DMS53 treated with DMSO at 0.1 percent for 48 hours (cell line): ENCODE measurements around the gene FNDC10.
"Not testable (repeated sequence)": the region's sequence is repeated elsewhere in the genome, so short reads cannot be mapped to it uniquely, and the experiment has no call there.

ENCODE experiments used
- DNase-seq: peaks from one replicate; lab custom pipeline; 2025; ENCODE audit not compliant: unreplicated experiment; lab: John Stamatoyannopoulos, UW

Gene FNDC10

GRCh38 chr1:1599935-1600860 lies at the start of gene FNDC10:
Gene FNDC10, minus strand, starts transcription at chr1:1600135. Its CDS starts 120 bp downstream, at chr1:1600015.
- no peak for DNase-seq

GRCh38 chr1:1648265-1648664 lies 48.3 kb upstream of the FNDC10 start:
- not testable (repeated sequence) for DNase-seq

GRCh38 chr1:1647567-1648241 lies 47.8 kb upstream of the FNDC10 start:
- not testable (repeated sequence) for DNase-seq

GRCh38 chr1:1646326-1646725 lies 46.4 kb upstream of the FNDC10 start:
- DNase-seq: not testable (repeated sequence)

GRCh38 chr1:1640711-1641461 lies 41.0 kb upstream of the FNDC10 start:
- not testable (repeated sequence) for DNase-seq

DNA sequence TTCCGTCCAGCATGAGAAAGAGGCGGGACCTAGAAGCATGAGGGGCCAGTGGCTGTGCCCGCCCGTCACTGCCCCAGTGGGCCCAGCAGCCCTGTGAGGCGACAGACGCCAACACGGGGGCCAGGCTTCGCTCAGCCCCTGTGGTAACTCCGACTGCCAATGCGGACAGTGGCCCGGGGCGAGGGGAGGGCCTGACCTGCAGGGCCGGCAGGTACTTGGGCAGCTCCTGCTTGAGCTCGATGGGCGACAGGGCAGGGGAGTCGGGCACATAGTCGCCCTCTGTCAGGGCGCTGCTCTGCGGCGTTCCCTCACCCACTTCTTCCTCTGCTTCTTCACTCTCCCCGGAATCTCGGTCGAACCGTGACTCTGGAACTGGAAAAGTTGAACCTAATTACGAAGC lies 40.1 kb upstream of the FNDC10 start:
- DNase-seq: not testable (repeated sequence)

DNA sequence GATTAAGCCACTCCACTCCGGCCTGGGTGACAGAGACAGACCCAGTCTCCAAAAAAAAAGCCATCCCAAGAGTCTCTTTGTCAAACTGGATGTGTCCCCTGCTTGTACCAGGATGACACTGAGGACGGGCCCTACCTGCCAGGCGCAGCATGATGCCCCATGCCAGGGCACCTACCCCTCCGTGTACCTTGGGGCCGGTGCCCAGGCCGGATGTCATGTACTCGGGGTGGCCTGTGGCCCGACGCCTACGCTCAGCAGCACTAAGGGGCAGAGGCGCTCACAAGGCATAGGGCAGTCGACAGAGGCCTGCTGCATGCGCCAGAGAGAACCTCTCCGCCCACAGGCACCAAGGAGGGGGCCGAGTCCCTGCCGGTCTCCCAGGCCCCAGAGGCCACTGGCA lies 39.4 kb upstream of the FNDC10 start:
- DNase-seq: not testable (repeated sequence)

- not testable (repeated sequence) for DNase-seq
These were observed 38.6 kb upstream of the FNDC10 start for GRCh38 chr1:1638528-1638927.

DNA sequence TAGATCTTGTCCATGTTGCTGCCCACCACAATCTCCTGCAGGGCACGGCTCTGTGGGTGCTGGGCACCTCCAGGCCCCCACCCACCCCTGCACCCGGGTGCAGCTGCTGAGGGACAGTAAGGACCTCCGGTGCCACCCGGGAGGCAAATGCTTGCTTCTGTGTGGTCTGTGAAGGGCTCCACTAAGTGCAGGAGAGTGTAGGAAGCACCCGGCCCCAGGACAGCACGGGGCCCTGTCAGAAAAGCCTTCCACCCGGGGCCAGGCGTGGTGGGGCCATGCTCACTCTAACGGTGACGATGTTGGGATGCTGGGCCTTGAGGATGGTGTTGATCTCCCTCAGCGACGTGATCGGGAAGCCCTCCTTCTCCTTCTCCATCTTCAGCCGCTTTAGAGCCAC lies 37.5 kb upstream of the FNDC10 start:
- not testable (repeated sequence) for DNase-seq

DNA sequence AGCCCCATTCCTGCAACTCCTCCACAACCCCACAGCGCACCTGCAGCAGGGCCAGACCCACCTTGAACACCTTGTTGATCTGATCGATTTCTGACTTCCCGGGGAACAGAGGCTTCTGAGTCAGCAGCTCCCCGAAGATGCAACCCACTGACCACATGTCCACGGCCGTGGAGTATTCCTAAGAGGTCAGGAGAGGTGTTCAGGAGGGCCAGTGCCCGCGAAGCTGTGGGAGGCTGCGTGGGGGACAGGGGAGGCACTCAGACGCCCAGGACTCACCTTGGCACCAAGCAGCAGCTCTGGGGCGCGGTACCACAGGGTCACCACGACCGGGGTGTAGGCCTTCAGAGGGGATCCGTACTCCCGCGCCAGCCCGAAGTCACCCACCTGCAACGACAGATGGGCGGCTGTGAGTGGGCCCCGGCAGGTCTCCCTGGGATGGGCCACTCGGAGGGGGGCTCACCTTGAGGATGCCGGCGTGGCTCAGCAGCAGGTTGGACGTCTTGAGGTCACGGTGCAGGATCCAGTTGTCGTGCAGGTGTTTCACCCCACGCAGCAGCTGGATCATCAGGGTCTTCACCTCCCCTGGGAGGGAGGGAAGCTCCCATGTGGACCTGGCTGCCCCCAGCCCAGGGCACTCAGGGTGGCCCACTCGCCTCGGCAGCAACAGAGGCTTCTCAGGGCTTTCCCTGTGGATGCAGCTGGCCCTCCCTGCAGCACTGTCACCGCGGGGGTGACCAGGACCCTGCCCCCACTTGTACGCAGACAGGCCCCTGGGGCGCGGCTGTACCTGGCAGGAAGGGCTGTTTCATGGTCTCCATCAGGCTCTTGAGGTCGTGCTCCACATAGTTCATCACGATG lies 36.9 kb upstream of the FNDC10 start:
- not testable (repeated sequence) for DNase-seq

GRCh38 chr1:1634613-1635012 lies 34.7 kb upstream of the FNDC10 start:
- not testable (repeated sequence) for DNase-seq

DNA sequence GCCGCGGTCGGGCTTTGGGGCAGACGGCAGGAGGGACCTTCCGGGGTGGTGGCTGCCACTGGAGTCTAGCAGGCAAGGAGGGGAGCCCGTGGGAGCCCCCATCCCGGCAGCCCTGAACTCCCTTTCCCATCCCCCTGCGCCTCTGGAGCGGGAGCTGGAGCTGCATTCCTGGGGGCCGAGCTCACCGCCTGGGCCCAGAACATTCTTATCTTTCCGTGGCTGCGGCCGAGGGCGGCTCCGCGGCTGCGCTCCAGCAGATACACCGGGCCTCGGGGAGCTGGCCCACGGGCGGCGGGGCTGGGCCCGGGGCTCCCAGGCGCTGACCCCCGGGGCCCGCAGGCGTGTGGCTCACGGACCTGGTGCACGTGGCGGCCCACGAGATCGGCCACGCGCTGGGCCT lies 33.5 kb upstream of the FNDC10 start:
- not testable (repeated sequence) for DNase-seq

DNA sequence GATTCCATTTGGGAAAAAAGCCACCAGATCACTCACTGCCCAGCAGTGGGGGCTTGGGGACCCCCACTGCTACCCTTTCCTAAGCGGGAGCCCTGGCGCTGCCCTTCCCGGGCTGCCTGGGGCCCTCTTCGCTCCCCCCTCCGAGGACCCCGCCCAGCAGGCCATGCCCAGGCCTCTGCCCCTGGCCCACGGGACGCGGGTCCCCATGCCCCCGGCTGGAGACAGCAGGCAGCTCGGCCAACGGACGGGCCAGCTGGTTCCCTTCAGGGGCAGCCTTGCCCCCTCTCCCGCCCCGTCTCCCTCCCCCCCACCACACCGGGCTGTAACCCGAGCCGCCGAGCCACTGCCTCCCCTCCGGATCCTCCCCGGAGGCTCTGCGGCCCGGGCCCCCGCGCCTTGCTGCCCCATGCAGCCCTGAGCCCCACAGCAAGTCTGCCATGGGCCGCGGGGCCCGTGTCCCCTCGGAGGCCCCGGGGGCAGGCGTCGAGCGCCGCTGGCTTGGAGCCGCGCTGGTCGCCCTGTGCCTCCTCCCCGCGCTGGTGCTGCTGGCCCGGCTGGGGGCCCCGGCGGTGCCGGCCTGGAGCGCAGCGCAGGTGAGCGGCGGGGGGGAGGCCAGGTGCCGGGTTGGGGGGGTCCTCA lies 32.0 kb upstream of the FNDC10 start, which contains the start of gene MMP23B:
MMP23B (plus strand) TSS at position 392 of the 639 bp plus-strand sequence; CDS start at position 438, 46 bp downstream.
- no peak for DNase-seq

- DNase-seq: no peak
These were observed 31.2 kb upstream of the FNDC10 start for GRCh38 chr1:1630965-1631781.

GRCh38 chr1:1630191-1630964 lies 30.4 kb upstream of the FNDC10 start:
- DNase-seq: no peak

- no peak for DNase-seq
These were observed 29.7 kb upstream of the FNDC10 start for GRCh38 chr1:1629430-1630190.

GRCh38 chr1:1628754-1629429 lies 29.0 kb upstream of the FNDC10 start:
- DNase-seq: no peak
